ENCODE data around the gene ETNK1.

DNA sequence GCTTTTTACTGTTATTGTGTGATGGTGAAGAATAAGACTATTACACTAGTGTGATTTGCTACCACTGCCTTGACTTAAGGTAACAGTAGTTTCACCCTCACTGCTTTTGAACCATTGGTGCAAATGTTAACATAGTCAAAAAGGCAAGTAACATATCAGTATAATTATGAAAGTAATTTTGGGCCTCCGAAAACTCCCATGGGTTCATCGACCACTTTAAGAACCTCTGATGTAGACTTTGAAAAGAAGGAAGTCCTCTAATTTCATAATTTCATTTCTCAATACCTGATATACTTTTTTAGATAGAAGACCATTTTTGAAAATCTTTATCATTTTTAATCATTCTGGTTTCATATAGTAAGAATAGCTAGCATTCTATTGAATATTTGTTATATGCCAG, 57.7 kb downstream of the ETNK1 start:
- TF ChIP-seq, protein P1, sequence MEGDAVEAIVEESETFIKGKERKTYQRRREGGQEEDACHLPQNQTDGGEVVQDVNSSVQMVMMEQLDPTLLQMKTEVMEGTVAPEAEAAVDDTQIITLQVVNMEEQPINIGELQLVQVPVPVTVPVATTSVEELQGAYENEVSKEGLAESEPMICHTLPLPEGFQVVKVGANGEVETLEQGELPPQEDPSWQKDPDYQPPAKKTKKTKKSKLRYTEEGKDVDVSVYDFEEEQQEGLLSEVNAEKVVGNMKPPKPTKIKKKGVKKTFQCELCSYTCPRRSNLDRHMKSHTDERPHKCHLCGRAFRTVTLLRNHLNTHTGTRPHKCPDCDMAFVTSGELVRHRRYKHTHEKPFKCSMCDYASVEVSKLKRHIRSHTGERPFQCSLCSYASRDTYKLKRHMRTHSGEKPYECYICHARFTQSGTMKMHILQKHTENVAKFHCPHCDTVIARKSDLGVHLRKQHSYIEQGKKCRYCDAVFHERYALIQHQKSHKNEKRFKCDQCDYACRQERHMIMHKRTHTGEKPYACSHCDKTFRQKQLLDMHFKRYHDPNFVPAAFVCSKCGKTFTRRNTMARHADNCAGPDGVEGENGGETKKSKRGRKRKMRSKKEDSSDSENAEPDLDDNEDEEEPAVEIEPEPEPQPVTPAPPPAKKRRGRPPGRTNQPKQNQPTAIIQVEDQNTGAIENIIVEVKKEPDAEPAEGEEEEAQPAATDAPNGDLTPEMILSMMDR (IDR thresholded peaks at IDR 0.05), result no peak
- no peak for TF ChIP-seq POLR2A (IDR thresholded peaks at IDR 0.05)

All from thyroid gland (tissue), 4 donors.